ENCODE results near the gene KLHDC8A.
"Not testable (repeated sequence)": the region's sequence is repeated elsewhere in the genome, so short reads cannot be mapped to it uniquely, and the experiment has no call there.

KLHDC8A gene

GRCh38 chr1:205356440-205357139 is at the start of gene KLHDC8A:
Gene KLHDC8A (minus strand): TSS chr1:205356922. CDS start chr1:205343604, 13,318 bp downstream.
- H3K4me2 ChIP-seq (ENCODE audit: low read length), result no peak within 1 kb of the TSS
- no peaks in the 10 kb centered on the region for H3K9me3 ChIP-seq (ENCODE audit: control insufficient read depth, low read length)
- no peaks in the 10 kb centered on the region for H3K79me2 ChIP-seq
- H3K4me3 ChIP-seq (ENCODE audit: low read depth, low read length), result no peak within 1 kb of the TSS
- no peak for TF ChIP-seq CTCF (IDR thresholded peaks at IDR 0.05)
- no peaks in the 10 kb centered on the region for H3K27me3 ChIP-seq (ENCODE audit: control insufficient read depth, insufficient read depth, low read length)
- no peaks in the 10 kb centered on the region for H3K36me3 ChIP-seq (ENCODE audit: control insufficient read depth, insufficient read depth, low read length)
- no peak within 1 kb of the TSS for H3K9ac ChIP-seq
- H3K4me1 ChIP-seq, result no peaks in the 10 kb centered on the region
- H3K27ac ChIP-seq, result no peak within 1 kb of the TSS
- no peak within 1 kb of the TSS for H2AFZ ChIP-seq

- H3K9ac ChIP-seq; H3K27me3 ChIP-seq (ENCODE audit: control insufficient read depth, insufficient read depth, low read length); H3K4me2 ChIP-seq (ENCODE audit: low read length); H3K4me3 ChIP-seq (ENCODE audit: low read depth, low read length); H3K4me1 ChIP-seq; H3K79me2 ChIP-seq; H3K9me3 ChIP-seq (ENCODE audit: control insufficient read depth, low read length); H2AFZ ChIP-seq; H3K27ac ChIP-seq; H3K36me3 ChIP-seq (ENCODE audit: control insufficient read depth, insufficient read depth, low read length): not testable (repeated sequence)
Measured at GRCh38 chr1:205406252-205406651, 49.5 kb upstream of the KLHDC8A start.

- H3K36me3 ChIP-seq (ENCODE audit: control insufficient read depth, insufficient read depth, low read length), result not testable (repeated sequence)
Measured at GRCh38 chr1:205404484-205404883, 47.8 kb upstream of the KLHDC8A start.

GRCh38 chr1:205398586-205398985 is 41.9 kb upstream of the KLHDC8A start:
- H3K9ac ChIP-seq, result no peak overlapping the region
- no peak overlapping the region for H3K27ac ChIP-seq
- H3K79me2 ChIP-seq, result no peaks in the 10 kb centered on the region
- no peaks in the 10 kb centered on the region for H3K27me3 ChIP-seq (ENCODE audit: control insufficient read depth, insufficient read depth, low read length)
- H3K9me3 ChIP-seq (ENCODE audit: control insufficient read depth, low read length), result no peaks in the 10 kb centered on the region
- no peak overlapping the region for H3K4me2 ChIP-seq (ENCODE audit: low read length)
- H3K4me1 ChIP-seq, result no peaks in the 10 kb centered on the region
- H3K36me3 ChIP-seq (ENCODE audit: control insufficient read depth, insufficient read depth, low read length), result no peaks in the 10 kb centered on the region
- H3K4me3 ChIP-seq (ENCODE audit: low read depth, low read length), result no peak overlapping the region
- TF ChIP-seq CTCF (IDR thresholded peaks at IDR 0.05), result no peak
- H2AFZ ChIP-seq, result no peak overlapping the region

More at GRCh38 chr1:205404484-205404883, 47.8 kb upstream of the KLHDC8A start:
- not testable (repeated sequence) for H3K79me2 ChIP-seq; H3K4me2 ChIP-seq (ENCODE audit: low read length); H3K4me3 ChIP-seq (ENCODE audit: low read depth, low read length); H2AFZ ChIP-seq; H3K9me3 ChIP-seq (ENCODE audit: control insufficient read depth, low read length); H3K27ac ChIP-seq; H3K27me3 ChIP-seq (ENCODE audit: control insufficient read depth, insufficient read depth, low read length); H3K4me1 ChIP-seq; H3K9ac ChIP-seq

- Histone ChIP-seq H3K9me3 (ENCODE audit: control insufficient read depth, low read length) (no peaks in the 10 kb centered on the region), H3K79me2 (no peaks in the 10 kb centered on the region), H3K9ac (no peak overlapping the region), H3K36me3 (ENCODE audit: control insufficient read depth, insufficient read depth, low read length) (no peaks in the 10 kb centered on the region), H3K27ac (no peak overlapping the region), H2AFZ (no peak overlapping the region), H3K4me1 (no peaks in the 10 kb centered on the region), H3K4me3 (ENCODE audit: low read depth, low read length) (no peak overlapping the region), H3K27me3 (ENCODE audit: control insufficient read depth, insufficient read depth, low read length) (no peaks in the 10 kb centered on the region), H3K4me2 (ENCODE audit: low read length) (no peak overlapping the region)
- TF ChIP-seq CTCF (IDR thresholded peaks at IDR 0.05), result peak; percentile 58
Measured at GRCh38 chr1:205396967-205397616, 40.4 kb upstream of the KLHDC8A start.
